Activated T-cell treated with anti-CD3 and anti-CD28 coated beads, Interleukin-2, amount 50 U/mL, for 4 hours (primary cell): Measurements from ENCODE around the gene DDOST. TPM values are rescaled to one million over a fixed set of nuclear protein-coding genes. Genes with fewer than 3 reads are reported as not detected.
A peak's percentile ranks its signal among the peaks of the same experiment; 100 is the strongest.
"Not testable (repeated sequence)": the region's sequence is repeated elsewhere in the genome, so short reads cannot be mapped to it uniquely, and the experiment has no call there.

Experiments used
- ATAC-seq, 2 donors: fragments of 200-7000 bp; cut with Tn5 transposase; one replicate each; pipeline ENCODE4 v1.10.0; 2021
- DNase-seq: peaks from one replicate; pipeline ENCODE4 v3.0.0-alpha.2; 2020
- H3K27me3 Mint-ChIP-seq: one replicate; pipeline ENCODE4 v1.8.0; 2021; ENCODE audit warnings: low read depth, mixed read lengths
- H3K36me3 Mint-ChIP-seq: one replicate; pipeline ENCODE4 v1.8.0; 2022; ENCODE audit warnings: mixed read lengths; ENCODE audit not compliant: insufficient read depth
- H3K4me1 Mint-ChIP-seq: one replicate; pipeline ENCODE4 v1.8.0; 2021; ENCODE audit warnings: low read depth, mixed read lengths
- H3K4me3 Mint-ChIP-seq: one replicate; pipeline ENCODE4 v1.8.0; 2021; ENCODE audit warnings: mild to moderate bottlenecking, moderate library complexity, mixed read lengths
- H3K9me3 Mint-ChIP-seq: one replicate; pipeline ENCODE4 v1.8.0; 2021; ENCODE audit warnings: mixed read lengths
- total RNA-seq, 3 donors: library from RNA; stranded (reverse); gene quantifications; one replicate each; pipeline ENCODE4 v1.2.1, GENCODE V29; 2021

The DDOST gene
- total RNA-seq, 3 donors from 2014 or later: 242 to 285 (median 270) TPM

DNA sequence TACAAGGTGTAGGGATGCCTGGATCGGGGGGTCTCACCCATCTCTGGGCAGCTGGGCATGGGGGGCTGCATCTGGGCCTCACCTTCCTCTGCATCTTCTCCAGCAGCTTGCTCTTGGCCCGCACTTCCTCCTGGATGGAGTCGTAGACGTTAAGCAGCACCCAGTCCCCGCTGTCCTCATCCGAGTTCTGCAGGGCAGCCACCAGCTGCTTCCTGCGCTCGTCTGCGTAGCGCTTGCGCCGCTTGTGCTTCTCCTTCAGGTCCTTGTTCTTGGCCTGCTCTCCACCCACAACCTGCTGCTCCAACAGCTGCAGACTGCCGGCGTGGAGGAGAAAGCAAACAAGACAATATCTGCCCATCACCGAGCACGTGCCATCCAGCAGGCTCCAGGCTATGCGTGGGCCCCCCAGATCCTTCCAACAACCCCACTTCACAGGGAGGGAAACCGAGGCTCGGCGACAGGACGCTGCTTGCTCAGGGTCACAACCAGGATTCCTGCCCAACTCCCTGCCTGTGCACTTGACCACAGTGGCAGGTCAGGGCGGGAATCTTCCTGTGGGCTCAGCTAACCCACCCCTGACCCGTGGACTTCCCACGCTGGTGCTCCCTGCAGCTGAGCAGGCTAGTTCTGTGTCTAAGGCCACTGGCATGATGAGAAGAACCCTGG lies 21.5 kb upstream of the DDOST start:
- ATAC-seq: no peak
- H3K36me3 Mint-ChIP-seq: peaks cover 2% of the 10 kb centered on the region
- no peaks in the 10 kb centered on the region for H3K9me3 Mint-ChIP-seq
- DNase-seq: no peak
- no peak overlapping the region for H3K4me3 Mint-ChIP-seq
- H3K27me3 Mint-ChIP-seq: peaks cover 8% of the 10 kb centered on the region
- peaks cover 7% of the 10 kb centered on the region for H3K4me1 Mint-ChIP-seq

DNA sequence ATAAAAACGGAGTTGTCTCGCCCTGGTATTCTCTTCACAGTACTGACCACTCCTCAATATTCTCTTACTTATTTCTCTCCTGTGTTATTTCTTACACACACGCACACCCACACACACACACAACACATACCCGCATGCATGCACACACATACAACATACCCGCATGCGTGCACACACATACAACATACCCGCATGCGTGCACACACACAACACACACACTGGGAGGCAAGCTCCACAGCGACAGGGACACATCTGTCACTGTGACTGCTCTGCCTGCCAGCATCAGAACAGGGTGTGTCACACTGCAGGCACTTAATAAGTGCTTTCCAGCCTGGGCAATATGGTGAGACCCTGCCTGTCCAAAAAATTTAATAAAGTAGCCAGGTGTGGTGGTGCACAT lies 20.8 kb upstream of the DDOST start:
- DNase-seq (no peak), ATAC-seq (no peak)
- Mint-ChIP-seq H3K36me3 (peaks cover 3% of the 10 kb centered on the region), H3K27me3 (peaks cover 5% of the 10 kb centered on the region), H3K4me3 (no peak overlapping the region), H3K9me3 (no peaks in the 10 kb centered on the region), H3K4me1 (peaks cover 7% of the 10 kb centered on the region)

DNA sequence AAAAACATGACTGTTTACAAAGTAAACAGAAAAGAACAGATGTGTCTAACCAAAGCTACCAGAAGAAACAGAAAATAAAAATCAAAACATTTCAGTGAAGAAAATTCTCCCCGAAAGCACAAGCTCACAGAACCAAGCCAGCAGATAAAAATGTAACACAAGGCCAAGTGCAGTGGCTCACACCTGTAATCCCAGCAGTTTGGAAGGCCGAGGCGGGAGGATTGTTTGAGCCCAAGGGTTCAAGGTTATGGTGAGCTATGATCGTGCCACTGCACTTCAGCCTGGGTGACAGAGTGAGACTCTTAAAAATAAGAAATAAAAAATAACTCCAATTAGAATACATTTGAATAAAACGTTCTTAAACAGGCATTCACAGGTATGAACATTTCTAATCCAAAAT lies 19.1 kb upstream of the DDOST start:
- peaks cover 3% of the 10 kb centered on the region for H3K36me3 Mint-ChIP-seq
- peaks cover 14% of the 10 kb centered on the region for H3K27me3 Mint-ChIP-seq
- peaks cover 7% of the 10 kb centered on the region for H3K4me1 Mint-ChIP-seq
- H3K9me3 Mint-ChIP-seq: no peaks in the 10 kb centered on the region
- DNase-seq (no peak), ATAC-seq (no peak)
- H3K4me3 Mint-ChIP-seq: no peak overlapping the region

DNA sequence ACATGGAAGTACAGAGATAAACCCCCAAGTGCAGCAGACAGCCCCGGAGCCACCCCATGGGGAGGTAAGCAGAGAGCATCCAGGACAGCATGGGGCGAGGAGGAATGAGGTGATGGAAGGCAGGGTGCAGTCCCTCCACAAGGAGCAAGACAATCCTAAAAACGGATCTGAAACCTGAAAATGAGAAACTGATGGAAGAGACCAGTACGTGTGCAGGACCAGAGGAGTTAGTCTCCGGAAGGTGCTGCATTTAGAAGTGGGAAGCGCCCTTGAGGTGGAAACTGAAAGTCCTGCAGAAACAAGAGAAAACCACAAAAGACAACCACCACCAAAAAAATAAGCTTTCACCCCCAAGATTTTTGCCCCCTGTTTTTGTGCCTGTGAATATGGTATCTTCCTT lies 17.4 kb upstream of the DDOST start:
- Mint-ChIP-seq H3K9me3 (no peaks in the 10 kb centered on the region), H3K36me3 (peaks cover 3% of the 10 kb centered on the region), H3K27me3 (peaks cover 12% of the 10 kb centered on the region), H3K4me3 (no peak overlapping the region), H3K4me1 (peaks cover 7% of the 10 kb centered on the region)
- DNase-seq: no peak
- ATAC-seq: no peak

DNA sequence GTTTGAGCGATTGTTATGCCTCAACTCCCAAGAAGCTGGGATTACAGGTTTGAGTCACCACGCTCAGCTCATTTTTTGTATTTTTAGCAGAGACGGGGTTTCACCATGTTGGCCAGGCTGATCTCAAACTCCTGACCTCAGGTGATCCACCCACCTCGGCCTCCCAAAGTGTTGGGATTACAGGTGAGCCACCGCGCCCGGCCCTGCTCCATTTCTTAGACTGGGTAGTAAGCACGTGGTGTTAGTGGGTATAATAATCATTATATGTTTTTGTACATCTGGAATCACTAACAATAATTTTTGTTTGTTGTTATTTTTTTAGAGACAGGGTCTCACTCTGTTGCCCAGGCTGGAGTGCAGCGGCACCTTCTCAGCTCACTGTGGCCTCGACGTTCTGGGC lies 12.5 kb upstream of the DDOST start:
- H3K4me1 Mint-ChIP-seq, DNase-seq, ATAC-seq, H3K36me3 Mint-ChIP-seq, H3K4me3 Mint-ChIP-seq, H3K9me3 Mint-ChIP-seq: not testable (repeated sequence)
- peaks cover 14% of the 10 kb centered on the region for H3K27me3 Mint-ChIP-seq

GRCh38 chr1:20672265-20672632 lies 11.1 kb upstream of the DDOST start:
- Mint-ChIP-seq H3K9me3 (no peaks in the 10 kb centered on the region), H3K27me3 (peaks cover 12% of the 10 kb centered on the region), H3K4me3 (no peak overlapping the region), H3K36me3 (no peaks in the 10 kb centered on the region), H3K4me1 (no peaks in the 10 kb centered on the region)
- no peak for DNase-seq
- ATAC-seq: no peak

DNA sequence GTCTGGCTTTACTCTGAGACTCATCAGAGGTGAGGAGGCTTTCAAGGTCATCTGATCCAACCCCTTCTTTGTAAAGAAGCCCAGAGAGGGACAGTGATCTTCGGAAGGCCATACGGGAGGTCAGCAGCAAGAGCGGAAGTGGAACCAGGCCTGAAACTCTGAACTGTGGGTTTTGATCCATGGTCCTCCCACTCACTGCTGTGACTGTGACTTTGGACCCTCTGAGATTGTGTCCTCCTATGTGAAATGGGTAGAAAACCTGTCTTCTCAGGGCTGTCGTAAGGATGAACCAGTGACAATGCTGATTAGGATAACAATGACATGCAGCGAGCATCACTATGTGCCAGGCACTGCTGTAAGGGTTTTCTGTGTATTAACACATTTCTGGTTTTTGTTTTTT lies 9.8 kb upstream of the DDOST start:
- DNase-seq: no peak
- Mint-ChIP-seq H3K36me3 (no peaks in the 10 kb centered on the region), H3K9me3 (no peaks in the 10 kb centered on the region), H3K4me3 (no peak overlapping the region), H3K4me1 (no peaks in the 10 kb centered on the region), H3K27me3 (peaks cover 6% of the 10 kb centered on the region)
- ATAC-seq: no peak

- H3K27me3 Mint-ChIP-seq: peaks cover 2% of the 10 kb centered on the region
- H3K9me3 Mint-ChIP-seq: no peaks in the 10 kb centered on the region
- no peaks in the 10 kb centered on the region for H3K36me3 Mint-ChIP-seq
- no peak overlapping the region for H3K4me3 Mint-ChIP-seq
- DNase-seq (no peak), ATAC-seq (no peak)
- no peaks in the 10 kb centered on the region for H3K4me1 Mint-ChIP-seq
Observed at GRCh38 chr1:20668581-20668980, 7.4 kb upstream of the DDOST start.

DNA sequence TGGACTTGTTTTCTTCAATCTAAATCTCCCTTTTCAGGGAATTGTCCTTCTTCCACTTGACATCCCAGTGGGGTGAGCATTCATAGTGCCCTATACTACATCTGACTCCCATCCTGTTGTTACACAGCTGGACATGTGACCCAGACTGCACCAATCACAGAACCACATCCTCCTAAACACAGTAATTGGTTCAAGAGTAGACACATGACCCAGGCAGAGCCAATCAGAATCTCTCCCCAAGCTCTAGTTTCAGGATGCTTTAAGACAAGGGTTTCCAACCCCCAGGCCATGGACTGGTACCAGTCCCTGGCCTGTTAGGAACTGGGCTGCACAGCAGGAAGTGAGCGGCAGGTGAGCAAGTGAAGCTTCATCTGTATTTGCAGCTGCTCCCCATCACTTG lies 5.6 kb upstream of the DDOST start:
- H3K9me3 Mint-ChIP-seq: no peaks in the 10 kb centered on the region
- H3K36me3 Mint-ChIP-seq: no peaks in the 10 kb centered on the region
- no peak for DNase-seq
- H3K4me1 Mint-ChIP-seq: peaks cover 10% of the 10 kb centered on the region
- peak; percentile 50 to 69 for ATAC-seq
- no peaks in the 10 kb centered on the region for H3K27me3 Mint-ChIP-seq
- no peak overlapping the region for H3K4me3 Mint-ChIP-seq

- Mint-ChIP-seq H3K27me3 (no peaks in the 10 kb centered on the region), H3K4me3 (no peak overlapping the region), H3K9me3 (no peaks in the 10 kb centered on the region), H3K36me3 (peaks cover under 1% of the 10 kb centered on the region), H3K4me1 (peaks cover 13% of the 10 kb centered on the region)
- DNase-seq: no peak
- no peak for ATAC-seq
Observed at GRCh38 chr1:20666146-20666545, 5.0 kb upstream of the DDOST start.

- ATAC-seq: no peak
- H3K4me3 Mint-ChIP-seq: no peak overlapping the region
- peaks cover 3% of the 10 kb centered on the region for H3K36me3 Mint-ChIP-seq
- H3K27me3 Mint-ChIP-seq: no peaks in the 10 kb centered on the region
- DNase-seq: no peak
- peaks cover 15% of the 10 kb centered on the region for H3K4me1 Mint-ChIP-seq
- no peaks in the 10 kb centered on the region for H3K9me3 Mint-ChIP-seq
Observed at GRCh38 chr1:20665726-20666125, 4.6 kb upstream of the DDOST start.

DNA sequence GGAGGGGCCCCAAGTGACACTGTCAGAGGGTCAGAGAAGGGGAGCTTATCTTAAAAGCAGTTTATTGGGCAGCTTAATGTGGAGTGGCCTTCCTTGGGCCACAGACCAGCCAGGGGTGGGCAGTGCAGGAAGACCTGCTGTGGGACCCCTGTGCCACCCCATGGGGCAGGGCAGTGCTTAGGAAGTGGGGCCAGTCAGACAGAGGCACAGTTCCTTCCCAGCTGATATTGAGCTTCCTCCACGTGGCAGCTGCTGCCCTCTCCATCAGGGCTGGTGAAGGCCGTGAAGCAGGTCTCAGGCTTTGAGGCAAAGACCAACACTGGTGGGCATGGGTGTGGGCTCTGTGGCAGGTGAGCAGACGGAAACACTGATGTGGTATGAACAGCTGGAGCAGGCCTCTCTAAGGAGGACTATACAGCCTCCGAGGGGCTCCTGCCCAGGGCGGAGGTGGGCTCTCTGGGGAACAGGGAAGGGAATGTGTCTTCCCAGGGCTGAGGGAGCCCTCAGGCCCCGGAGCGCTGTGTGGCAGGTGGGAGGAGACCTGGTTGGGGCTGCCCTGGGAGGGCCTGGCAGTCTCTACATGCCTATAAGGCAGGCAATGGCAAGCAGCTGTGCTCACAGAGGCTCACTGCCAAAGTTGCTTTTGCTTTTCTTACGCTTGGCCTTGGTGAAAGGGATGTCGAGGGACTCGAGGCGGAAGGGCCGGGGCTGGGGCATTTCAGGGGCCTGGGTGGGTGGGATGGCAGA lies 3.0 kb upstream of the DDOST start:
- Mint-ChIP-seq H3K9me3 (no peaks in the 10 kb centered on the region), H3K27me3 (no peaks in the 10 kb centered on the region), H3K4me1 (peaks cover 30% of the 10 kb centered on the region), H3K4me3 (no peak overlapping the region), H3K36me3 (peaks cover 12% of the 10 kb centered on the region)
- DNase-seq (no peak), ATAC-seq (no peak)

- DNase-seq (no peak), ATAC-seq (no peak)
- Mint-ChIP-seq H3K9me3 (no peaks in the 10 kb centered on the region), H3K36me3 (peaks cover 15% of the 10 kb centered on the region), H3K4me3 (peak overlapping the region; percentile 100), H3K27me3 (no peaks in the 10 kb centered on the region), H3K4me1 (peaks cover 37% of the 10 kb centered on the region)
Observed at GRCh38 chr1:20663365-20663764, 2.2 kb upstream of the DDOST start.

GRCh38 chr1:20662110-20662475 lies 924 bp upstream of the DDOST start:
- H3K4me3 Mint-ChIP-seq: peak overlapping the region; percentile 100
- H3K4me1 Mint-ChIP-seq: peaks cover 48% of the 10 kb centered on the region
- ATAC-seq: no peak
- no peaks in the 10 kb centered on the region for H3K9me3 Mint-ChIP-seq
- H3K27me3 Mint-ChIP-seq: no peaks in the 10 kb centered on the region
- H3K36me3 Mint-ChIP-seq: peaks cover 18% of the 10 kb centered on the region
- DNase-seq: no peak

GRCh38 chr1:20660847-20661206 lies 342 bp downstream of the DDOST start:
- Mint-ChIP-seq H3K9me3 (no peaks in the 10 kb centered on the region), H3K27me3 (no peaks in the 10 kb centered on the region), H3K4me3 (peak overlapping the region; percentile 100), H3K4me1 (peaks cover 53% of the 10 kb centered on the region), H3K36me3 (peaks cover 30% of the 10 kb centered on the region)
- DNase-seq (no peak), ATAC-seq (peak; percentile 1 to 5)
